Measurements from ENCODE around the gene MEIS3.

- no peak for TF ChIP-seq CTCF (IDR thresholded peaks at IDR 0.05)
- no peak for TF ChIP-seq POLR2A (IDR thresholded peaks at IDR 0.05)
- no peak for TF ChIP-seq POLR2AphosphoS5 (IDR thresholded peaks at IDR 0.05)
- no peak for TF ChIP-seq EP300 (IDR thresholded peaks at IDR 0.05)
Observed at GRCh38 chr19:47402504-47402903, 16.8 kb downstream of the MEIS3 start.
